Muscle of leg (tissue), 11 donors: ENCODE data around the gene ATP10D. TPM values are rescaled to one million over a fixed set of nuclear protein-coding genes. Genes with fewer than 3 reads are reported as not detected.

ENCODE experiments used
- DNase-seq: peaks from one replicate; pipeline ENCODE4 v3.0.0; 2013
- H3K27ac ChIP-seq: one replicate; pipeline ENCODE4 v1.5.1; 2013; ENCODE audit warnings: mild to moderate bottlenecking, low read length, control low read depth
- H3K27me3 ChIP-seq: one replicate; pipeline ENCODE4 v1.6.1; 2013; ENCODE audit warnings: low read length; ENCODE audit not compliant: control insufficient read depth, insufficient read depth
- H3K36me3 ChIP-seq: one replicate; pipeline ENCODE4 v1.6.1; 2013; ENCODE audit warnings: low read length; ENCODE audit not compliant: control insufficient read depth, insufficient read depth
- H3K4me1 ChIP-seq: one replicate; pipeline ENCODE4 v1.6.1; 2013; ENCODE audit warnings: low read length; ENCODE audit not compliant: control insufficient read depth, insufficient read depth
- H3K4me3 ChIP-seq: one replicate; pipeline ENCODE4 v1.5.1; 2013; ENCODE audit warnings: low read length, control low read depth
- H3K9me3 ChIP-seq: replicated peaks from 2 replicates; pipeline ENCODE4 v1.6.1; 2013; ENCODE audit warnings: low read depth, low read length; ENCODE audit not compliant: control insufficient read depth
- WGBS: methylation state at CpG from one replicate; pipeline ENCODE4 v1.1.5; 2013; ENCODE audit warnings: missing lambda C conversion rate; ENCODE audit not compliant: insufficient coverage; 5-methylcytosine and 5-hydroxymethylcytosine counted together
- polyA plus RNA-seq, 8 donors: library from polyadenylated mRNA; unstranded; fragments of 120-200 nt; gene quantifications; one replicate each; pipeline versions ENCODE4 v1.2.1 to v1.2.3, GENCODE V29; 2013; ENCODE audit warnings: inconsistent platforms in 1 of 8, low replicate concordance in 1 of 8; ENCODE audit not compliant: insufficient read length in 8 of 8, insufficient read depth in 1 of 8
- total RNA-seq: library from RNA; stranded (reverse); fragments of 120-200 nt; gene quantifications from one replicate; pipeline ENCODE4 v1.2.4, GENCODE V29; 2013

Gene ATP10D
- total and polyA plus RNA-seq, 9 donors: 8.3 to 17.1 (median 10.7) TPM

GRCh38 chr4:47612116-47613023, 127.3 kb downstream of the ATP10D start:
- no peaks in the 10 kb centered on the region for H3K36me3 ChIP-seq
- no peaks in the 10 kb centered on the region for H3K4me1 ChIP-seq
- no peaks in the 10 kb centered on the region for H3K27me3 ChIP-seq
- no peak overlapping the region for H3K4me3 ChIP-seq
- no peak for DNase-seq
- no peaks in the 10 kb centered on the region for H3K9me3 ChIP-seq
- H3K27ac ChIP-seq: no peak overlapping the region
- 83% methylated on average over 1 of the region's 4 CpGs for WGBS

- no peak overlapping the region for H3K27ac ChIP-seq
Measured at GRCh38 chr4:47615385-47615784, 130.3 kb downstream of the ATP10D start.

GRCh38 chr4:47617607-47618006, 132.5 kb downstream of the ATP10D start:
- H3K36me3 ChIP-seq: no peaks in the 10 kb centered on the region
- no peaks in the 10 kb centered on the region for H3K9me3 ChIP-seq
- no peaks in the 10 kb centered on the region for H3K4me1 ChIP-seq
- no peak overlapping the region for H3K27ac ChIP-seq
- H3K4me3 ChIP-seq: no peak overlapping the region
- DNase-seq: no peak
- H3K27me3 ChIP-seq: no peaks in the 10 kb centered on the region

More at GRCh38 chr4:47615385-47615784, 130.3 kb downstream of the ATP10D start:
- no CpG with 5 or more reads among the region's 4 CpGs for WGBS
- DNase-seq: no peak
- H3K4me1 ChIP-seq: no peaks in the 10 kb centered on the region
- H3K36me3 ChIP-seq: no peaks in the 10 kb centered on the region
- no peaks in the 10 kb centered on the region for H3K9me3 ChIP-seq
- H3K27me3 ChIP-seq: no peaks in the 10 kb centered on the region
- no peak overlapping the region for H3K4me3 ChIP-seq

- Histone ChIP-seq H3K4me3 (no peak overlapping the region), H3K36me3 (no peaks in the 10 kb centered on the region), H3K9me3 (no peaks in the 10 kb centered on the region), H3K27me3 (no peaks in the 10 kb centered on the region), H3K4me1 (no peaks in the 10 kb centered on the region), H3K27ac (no peak overlapping the region)
- WGBS: no CpG with 5 or more reads among the region's 2 CpGs
- peak; percentile 30 for DNase-seq
Measured at GRCh38 chr4:47619691-47620090, 134.6 kb downstream of the ATP10D start.

- Histone ChIP-seq H3K27me3 (no peaks in the 10 kb centered on the region), H3K4me3 (no peak overlapping the region), H3K36me3 (no peaks in the 10 kb centered on the region), H3K4me1 (no peaks in the 10 kb centered on the region), H3K27ac (no peak overlapping the region), H3K9me3 (no peaks in the 10 kb centered on the region)
- WGBS: no CpG with 5 or more reads among the region's 1 CpG
- DNase-seq: no peak
Measured at GRCh38 chr4:47621181-47621580, 136.1 kb downstream of the ATP10D start.

- Histone ChIP-seq H3K36me3 (no peaks in the 10 kb centered on the region), H3K4me3 (no peak overlapping the region), H3K27me3 (no peaks in the 10 kb centered on the region), H3K4me1 (no peaks in the 10 kb centered on the region), H3K27ac (no peak overlapping the region), H3K9me3 (no peaks in the 10 kb centered on the region)
- no peak for DNase-seq
Measured at GRCh38 chr4:47624031-47624441, 139.0 kb downstream of the ATP10D start.

- H3K4me1 ChIP-seq: no peaks in the 10 kb centered on the region
- H3K9me3 ChIP-seq: no peaks in the 10 kb centered on the region
- H3K27me3 ChIP-seq: no peaks in the 10 kb centered on the region
- no peaks in the 10 kb centered on the region for H3K36me3 ChIP-seq
- no peak overlapping the region for H3K27ac ChIP-seq
- no peak overlapping the region for H3K4me3 ChIP-seq
- 75% methylated on average over 3 of the region's 4 CpGs for WGBS
- DNase-seq: no peak
Measured at GRCh38 chr4:47631161-47631560, 146.1 kb downstream of the ATP10D start.

GRCh38 chr4:47639531-47639930, 154.5 kb downstream of the ATP10D start:
- Histone ChIP-seq H3K36me3 (no peaks in the 10 kb centered on the region), H3K9me3 (no peaks in the 10 kb centered on the region), H3K27me3 (no peaks in the 10 kb centered on the region), H3K4me1 (peaks cover 4% of the 10 kb centered on the region), H3K27ac (no peak overlapping the region), H3K4me3 (no peak overlapping the region)
- DNase-seq: no peak
- WGBS: 49% methylated on average over 3 of the region's 3 CpGs

GRCh38 chr4:47640911-47641310, 155.8 kb downstream of the ATP10D start:
- H3K4me3 ChIP-seq: no peak overlapping the region
- peaks cover 4% of the 10 kb centered on the region for H3K4me1 ChIP-seq
- no peaks in the 10 kb centered on the region for H3K36me3 ChIP-seq
- H3K27ac ChIP-seq: no peak overlapping the region
- no peak for DNase-seq
- no peaks in the 10 kb centered on the region for H3K27me3 ChIP-seq
- no peaks in the 10 kb centered on the region for H3K9me3 ChIP-seq

GRCh38 chr4:47641755-47642154, 156.7 kb downstream of the ATP10D start:
- H3K4me1 ChIP-seq: peaks cover 4% of the 10 kb centered on the region
- H3K36me3 ChIP-seq: no peaks in the 10 kb centered on the region
- H3K27me3 ChIP-seq: no peaks in the 10 kb centered on the region
- DNase-seq: peak; percentile 36
- H3K9me3 ChIP-seq: no peaks in the 10 kb centered on the region
- no peak overlapping the region for H3K4me3 ChIP-seq
- no peak overlapping the region for H3K27ac ChIP-seq
- 33% methylated on average over 1 of the region's 1 CpG for WGBS
